SK-N-SH (cell line): ENCODE measurements around the gene HEMK1. TPM values are rescaled to one million over a fixed set of nuclear protein-coding genes. Genes with fewer than 3 reads are reported as not detected.

Source experiments
- CTCF ChIA-PET: fragments of 300-600, 350-600 bp; formaldehyde crosslinking; extraction: SDS; loops from one replicate; lab custom pipeline; 2021; lab: Yijun Ruan, JAX
- POLR2A ChIA-PET: fragments of 350-600 bp; sonication (Branson Sonifier 250); formaldehyde crosslinking; extraction: SDS; loops from one replicate; lab custom pipeline; 2020; ENCODE audit warnings: antibody characterized with exemption, inconsistent platforms; lab: Yijun Ruan, JAX
- DNase-seq: peaks from one replicate; pipeline ENCODE4 v3.0.0; 2012
- H2AFZ ChIP-seq: fragments of 200-600 bp; sonication (generic); 2 replicates; pipeline ENCODE4 v1.8.1; 2016; ENCODE audit warnings: antibody characterized with exemption, mild to moderate bottlenecking, low read depth
- H3F3A ChIP-seq: fragments of 200-600 bp; sonication (generic); replicated peaks from 2 replicates; pipeline ENCODE3; 2016; ENCODE audit warnings: antibody characterized with exemption, mild to moderate bottlenecking; ENCODE audit not compliant: insufficient read depth
- H3K27ac ChIP-seq, 2 experiments: fragments of 200-500 bp in 1 of 2; fragments of 200-600 bp in 1 of 2; sonication (Bioruptor generic) in 1 of 2; sonication (generic), shearing (Covaris generic) in 1 of 2; 2 replicates each; pipeline versions ENCODE4 v1.5.1 to v1.6.1; 2014 to 2016; ENCODE audit warnings: low read depth in 2 of 2, inconsistent platforms in 1 of 2, low read length in 1 of 2, mild to moderate bottlenecking in 1 of 2, mixed read lengths in 1 of 2
- H3K27me3 ChIP-seq: fragments of 200-600 bp; sonication (generic), shearing (Covaris generic); 2 replicates; pipeline ENCODE4 v1.6.1; 2016; ENCODE audit warnings: mixed run types; ENCODE audit not compliant: insufficient read depth
- H3K36me3 ChIP-seq, 2 experiments: fragments of 200-500 bp in 1 of 2; fragments of 200-600 bp in 1 of 2; sonication (Bioruptor generic) in 1 of 2; sonication (generic) in 1 of 2; replicated peaks in 1 of 2; 2 replicates each; pipeline versions ENCODE3 to v1.5.1; 2014 to 2016; ENCODE audit warnings: low read length in 1 of 2, mild to moderate bottlenecking in 1 of 2; ENCODE audit not compliant: insufficient read depth in 2 of 2, control insufficient read depth in 1 of 2
- H3K4me1 ChIP-seq, 2 experiments: fragments of 200-500 bp in 1 of 2; fragments of 200-600 bp in 1 of 2; sonication (Bioruptor generic) in 1 of 2; sonication (generic), shearing (Covaris generic) in 1 of 2; 2 replicates each; pipeline versions ENCODE4 v1.5.1 to v1.6.1; 2014 to 2016; ENCODE audit warnings: low read depth in 1 of 2, low read length in 1 of 2, mixed run types in 1 of 2; ENCODE audit not compliant: insufficient read depth in 2 of 2, control insufficient read depth in 1 of 2
- H3K4me2 ChIP-seq: fragments of 200-600 bp; sonication (generic), shearing (Covaris generic); 2 replicates; pipeline ENCODE4 v1.6.1; 2017; ENCODE audit warnings: mixed run types
- H3K4me3 ChIP-seq, 2 experiments: fragments of 200-500 bp in 1 of 2; fragments of 200-600 bp in 1 of 2; sonication (Bioruptor generic) in 1 of 2; sonication (generic), shearing (Covaris generic) in 1 of 2; 2 replicates each; pipeline versions ENCODE4 v1.5.1 to v1.8.1; 2014 to 2016; ENCODE audit warnings: low read depth in 2 of 2, inconsistent platforms in 1 of 2, low read length in 1 of 2, mild to moderate bottlenecking in 1 of 2, mixed read lengths in 1 of 2, moderate library complexity in 1 of 2
- H3K79me2 ChIP-seq: fragments of 200-600 bp; sonication (generic); 2 replicates; pipeline ENCODE4 v1.8.1; 2017; ENCODE audit warnings: mild to moderate bottlenecking; ENCODE audit not compliant: insufficient read depth
- H3K9ac ChIP-seq: fragments of 200-600 bp; sonication (generic); 2 replicates; pipeline ENCODE4 v1.6.1; 2017; ENCODE audit warnings: mixed run types
- H3K9me2 ChIP-seq: fragments of 200-600 bp; sonication (generic); 2 replicates; pipeline ENCODE4 v1.6.1; 2017; ENCODE audit warnings: mixed run types
- H3K9me3 ChIP-seq: fragments of 200-600 bp; sonication (generic); 2 replicates; pipeline ENCODE4 v1.6.1; 2017; ENCODE audit warnings: mixed run types, mild to moderate bottlenecking, moderate library complexity
- H4K20me1 ChIP-seq: fragments of 200-600 bp; sonication (generic); 2 replicates; pipeline ENCODE4 v1.6.1; 2017; ENCODE audit warnings: mild to moderate bottlenecking, mixed run types; ENCODE audit not compliant: insufficient read depth
- CTCF ChIP-seq: fragments of 200-600 bp; sonication (generic); IDR thresholded peaks from 2 replicates; pipeline ENCODE4 v1.6.1; 2017; ENCODE audit warnings: antibody characterized with exemption, mild to moderate bottlenecking, moderate library complexity
- ELF1 ChIP-seq: IDR thresholded peaks from 2 replicates; pipeline ENCODE4 v1.4.0; 2012
- FOSL2 ChIP-seq: IDR thresholded peaks from 2 replicates; pipeline ENCODE4 v1.4.0; 2012; ENCODE audit warnings: low read depth, mild to moderate bottlenecking, moderate library complexity, borderline replicate concordance
- MAX ChIP-seq: IDR thresholded peaks from 2 replicates; pipeline ENCODE4 v1.4.0; 2012; ENCODE audit warnings: low read depth
- NRF1 ChIP-seq: IDR thresholded peaks from 2 replicates; pipeline ENCODE4 v1.6.1; 2012; ENCODE audit warnings: low read depth, mild to moderate bottlenecking, low read length
- PBX3 ChIP-seq: IDR thresholded peaks from 2 replicates; pipeline ENCODE4; 2012
- RAD21 ChIP-seq: IDR thresholded peaks from 2 replicates; pipeline ENCODE4 v1.6.1; 2012; ENCODE audit warnings: mild to moderate bottlenecking, low read length
- REST ChIP-seq: IDR thresholded peaks from 2 replicates; pipeline ENCODE4 v1.6.1; 2012; ENCODE audit warnings: mild to moderate bottlenecking, low read depth, low read length, moderate library complexity
- RXRA ChIP-seq: IDR thresholded peaks from 2 replicates; pipeline ENCODE4 v1.4.0; 2012; ENCODE audit warnings: low read depth, mild to moderate bottlenecking, borderline replicate concordance
- SMC3 ChIP-seq: IDR thresholded peaks from 2 replicates; pipeline ENCODE4 v1.6.1; 2012; ENCODE audit warnings: low read depth, low read length, improper control_type of control experiment
- USF1 ChIP-seq: IDR thresholded peaks from 2 replicates; pipeline ENCODE4 v1.4.0; 2012; ENCODE audit warnings: low read depth, borderline replicate concordance
- WGBS: methylation state at CpG from one replicate; pipeline ENCODE4 v1.1.6; 2017; ENCODE audit warnings: low lambda C conversion rate; 5-methylcytosine and 5-hydroxymethylcytosine counted together
- polyA plus RNA-seq, 3 experiments: library from polyadenylated mRNA; depleted of rRNA; stranded (reverse); fragments of >200 nt; gene quantifications; 2 replicates each; pipeline ENCODE4 v1.2.3, GENCODE V29; 2012

The HEMK1 gene
- polyA plus RNA-seq, 1 of the 3 experiments (the other 2 are of a cell fraction): 15.4 TPM

GRCh38 chr3:50626401-50626800 lies 57.1 kb downstream of the HEMK1 start:
- Histone ChIP-seq H3F3A (no peaks in the 10 kb centered on the region), H3K36me3 (no peaks in the 10 kb centered on the region), H3K4me1 (peaks cover 11 to 23% of the 10 kb centered on the region in 2 experiments; a peak in 3 of 4 replicates), H3K9me3 (no peaks in the 10 kb centered on the region), H3K9me2 (no peaks in the 10 kb centered on the region), H4K20me1 (no peaks in the 10 kb centered on the region), H3K9ac (no peak overlapping the region), H3K27ac (no peak overlapping the region), H3K4me3 (no peak overlapping the region), H3K79me2 (no peaks in the 10 kb centered on the region; the same call in 1 of the 2 replicates), H2AFZ (no peak overlapping the region), H3K27me3 (no peaks in the 10 kb centered on the region), H3K4me2 (no peak overlapping the region)
- TF ChIP-seq NRF1: no peak
- no peak for TF ChIP-seq MAX
- no peak for TF ChIP-seq CTCF
- no peak for TF ChIP-seq ELF1
- ChIA-PET CTCF (interaction anchor here (1.1 to 14.3 kb wide), 3 partner anchors 8 to 26 kb away, joined by 3 to 162 read pairs (median 4); partner anchors contain the start of gene MAPKAPK3), POLR2A (interaction anchor here (0.7 kb wide), 1 partner anchor 19 kb away, joined by 3 read pairs; no protein-coding TSS in a partner anchor)
- 100% methylated on average over 1 of the region's 3 CpGs for WGBS
- no peak for DNase-seq

GRCh38 chr3:50627407-50628051 lies 58.2 kb downstream of the HEMK1 start:
- peak; percentile 49 for DNase-seq
- Histone ChIP-seq H3K27me3 (no peaks in the 10 kb centered on the region), H4K20me1 (no peaks in the 10 kb centered on the region), H3K36me3 (no peaks in the 10 kb centered on the region), H3K4me2 (peak overlapping the region; percentile 31; the same call in 1 of the 2 replicates), H3F3A (no peaks in the 10 kb centered on the region), H2AFZ (no peak overlapping the region; the same call in 1 of the 2 replicates), H3K9me3 (no peaks in the 10 kb centered on the region), H3K4me3 (no peak overlapping the region), H3K27ac (0 out of 4 replicates have a peak overlapping the region, but pooled peaks of 1 of the 2 experiments have one; percentile 28), H3K79me2 (no peaks in the 10 kb centered on the region; the same call in 1 of the 2 replicates), H3K4me1 (peaks cover 11 to 34% of the 10 kb centered on the region in 2 experiments; a peak in 3 of 4 replicates), H3K9ac (no peak overlapping the region), H3K9me2 (no peaks in the 10 kb centered on the region)
- CTCF ChIA-PET: interaction anchor here (1.0 to 14.3 kb wide), 9 partner anchors 10 to 744 kb away, joined by 3 to 162 read pairs (median 6); partner anchors contain the start of genes DOCK3 and MAPKAPK3
- TF ChIP-seq USF1 (no peak), PBX3 (no peak), RAD21 (peak; percentile 74), FOSL2 (peak; percentile 63), REST (no peak), CTCF (peak; percentile 56), SMC3 (peak; percentile 41; the same call in 1 of the 2 replicates), RXRA (0 out of 2 replicates have a peak, but pooled peaks have one; percentile 6), NRF1 (no peak), ELF1 (no peak)
- POLR2A ChIA-PET: no interaction called here
- whole genome bisulfite sequencing: 63% methylated on average over 4 of the region's 6 CpGs
